Vagina (tissue), 2 donors: ENCODE results near the gene IQSEC1. TPM values are rescaled to one million over a fixed set of nuclear protein-coding genes. Genes with fewer than 3 reads are reported as not detected.

ENCODE experiments used
- DNase-seq, 2 donors: peaks; one replicate each; pipeline ENCODE4 v3.0.0-alpha.2; 2017; ENCODE audit errors: extremely low spot score in 2 of 2
- H3K27ac ChIP-seq: fragments of 200-600 bp; sonication (generic); one replicate; pipeline ENCODE4 v1.5.1; 2019
- H3K27me3 ChIP-seq: fragments of 200-600 bp; sonication (generic); one replicate; pipeline ENCODE4 v1.5.1; 2019
- H3K36me3 ChIP-seq, 2 donors: fragments of 200-600 bp; sonication (generic); one replicate each; pipeline ENCODE4 v1.5.1; 2017 to 2019
- H3K4me1 ChIP-seq: fragments of 200-600 bp; sonication (generic); one replicate; pipeline ENCODE4 v1.5.1; 2019
- H3K4me3 ChIP-seq, 2 donors: fragments of 200-600 bp; sonication (generic); 1 replicate in 1 of 2; 2 replicates in 1 of 2; pipeline ENCODE4 v1.5.1; 2016 to 2019
- H3K9me3 ChIP-seq: fragments of 200-600 bp; sonication (generic); one replicate; pipeline ENCODE4 v1.5.1; 2019
- CTCF ChIP-seq, 3 experiments: fragments of 450-650 bp in 2 of 3; fragments of 200-600 bp in 1 of 3; sonication (generic) in 1 of 3; IDR thresholded peaks; one replicate each; pipeline ENCODE4 v1.5.1; 2017 to 2019; ENCODE audit warnings: antibody characterized with exemption in 3 of 3, mild to moderate bottlenecking in 2 of 3, moderate library complexity in 2 of 3
- POLR2A ChIP-seq, 2 donors: fragments of 450-650 bp; IDR thresholded peaks; one replicate each; pipeline ENCODE4 v1.6.1; 2017; ENCODE audit warnings: antibody characterized with exemption in 2 of 2, mild to moderate bottlenecking in 2 of 2, moderate library complexity in 2 of 2
- POLR2AphosphoS5 ChIP-seq, 2 donors: sonication (generic); formaldehyde crosslinking; IDR thresholded peaks; one replicate each; pipeline ENCODE4 v1.9.0; 2017; ENCODE audit warnings: antibody characterized with exemption in 2 of 2, mild to moderate bottlenecking in 2 of 2, low read depth in 1 of 2; ENCODE audit not compliant: insufficient read depth in 1 of 2
- intact Hi-C: fragments of 100-400 bp; cut with DNase I; formaldehyde crosslinking; loops from one replicate; pipeline ENCODE4 v1.15.1; 2023
- total RNA-seq: library from RNA; depleted of rRNA; stranded (reverse); fragments of >200 nt; gene quantifications from one replicate; pipeline ENCODE4 v1.2.3, GENCODE V29; 2016

Gene IQSEC1
- total RNA-seq, 1 donor from 2014 or later, result 34.9 TPM

- Histone ChIP-seq H3K4me3 (no peak overlapping the region), H3K4me1 (peaks cover 84% of the 10 kb centered on the region), H3K36me3 (no peaks in the 10 kb centered on the region), H3K9me3 (no peaks in the 10 kb centered on the region), H3K27me3 (no peaks in the 10 kb centered on the region), H3K27ac (peak overlapping the region; percentile 5)
- TF ChIP-seq POLR2AphosphoS5 (IDR thresholded peaks at IDR 0.05; ENCODE audit: insufficient read depth in 1 of 2, low read depth in 1 of 2) (no peak), CTCF (IDR thresholded peaks at IDR 0.05) (no peak), POLR2A (IDR thresholded peaks at IDR 0.05) (no peak)
- DNase-seq, result no peak
- intact Hi-C loops, result no loop called here
Observed at GRCh38 chr3:12964711-12965612, 108.3 kb downstream of the IQSEC1 start.

- Histone ChIP-seq H3K4me3 (no peak overlapping the region), H3K9me3 (no peaks in the 10 kb centered on the region), H3K27me3 (no peaks in the 10 kb centered on the region), H3K27ac (no peak overlapping the region), H3K4me1 (peaks cover 85% of the 10 kb centered on the region), H3K36me3 (no peaks in the 10 kb centered on the region)
- TF ChIP-seq POLR2AphosphoS5 (IDR thresholded peaks at IDR 0.05; ENCODE audit: insufficient read depth in 1 of 2, low read depth in 1 of 2), result no peak
- TF ChIP-seq CTCF (IDR thresholded peaks at IDR 0.05), result no peak
- no peak for TF ChIP-seq POLR2A (IDR thresholded peaks at IDR 0.05)
- no peak for DNase-seq
- intact Hi-C loops, result no loop called here
Observed at GRCh38 chr3:12963922-12964701, 109.1 kb downstream of the IQSEC1 start.

- Histone ChIP-seq H3K4me3 (no peak overlapping the region), H3K36me3 (no peaks in the 10 kb centered on the region), H3K4me1 (peaks cover 88% of the 10 kb centered on the region), H3K27ac (no peak overlapping the region), H3K27me3 (no peaks in the 10 kb centered on the region), H3K9me3 (no peaks in the 10 kb centered on the region)
- intact Hi-C loops, result no loop called here
- no peak for DNase-seq
- TF ChIP-seq CTCF (IDR thresholded peaks at IDR 0.05) (no peak), POLR2A (IDR thresholded peaks at IDR 0.05) (no peak), POLR2AphosphoS5 (IDR thresholded peaks at IDR 0.05; ENCODE audit: insufficient read depth in 1 of 2, low read depth in 1 of 2) (no peak)
Observed at GRCh38 chr3:12963231-12963896, 109.9 kb downstream of the IQSEC1 start.

- Histone ChIP-seq H3K36me3 (no peaks in the 10 kb centered on the region), H3K27ac (no peak overlapping the region), H3K4me1 (peaks cover 93% of the 10 kb centered on the region), H3K9me3 (no peaks in the 10 kb centered on the region), H3K27me3 (no peaks in the 10 kb centered on the region), H3K4me3 (no peak overlapping the region)
- DNase-seq, result no peak
- intact Hi-C loops, result no loop called here
- TF ChIP-seq POLR2AphosphoS5 (IDR thresholded peaks at IDR 0.05; ENCODE audit: insufficient read depth in 1 of 2, low read depth in 1 of 2) (no peak), CTCF (IDR thresholded peaks at IDR 0.05) (no peak), POLR2A (IDR thresholded peaks at IDR 0.05) (no peak)
Observed at GRCh38 chr3:12962292-12962691, 110.9 kb downstream of the IQSEC1 start.
